Retina (tissue), 1 donor: Measurements from ENCODE around the gene BCL2L15.

Experiments
- DNase-seq: peaks from one replicate; pipeline ENCODE4 v3.0.0-alpha.2; 2016

The BCL2L15 gene

GRCh38 chr1:113904674-113905434 is 17.5 kb upstream of the BCL2L15 start, which contains the start of the genes AP4B1 and DCLRE1B:
AP4B1 (minus strand) TSS chr1:113904799; CDS start chr1:113904717, 82 bp downstream.
DCLRE1B (plus strand) TSS chr1:113905326; CDS start chr1:113905587, 261 bp downstream.
- DNase-seq: peak; percentile 98

- DNase-seq: no peak
Observed at GRCh38 chr1:113904293-113904673, 16.9 kb upstream of the BCL2L15 start.

DNA sequence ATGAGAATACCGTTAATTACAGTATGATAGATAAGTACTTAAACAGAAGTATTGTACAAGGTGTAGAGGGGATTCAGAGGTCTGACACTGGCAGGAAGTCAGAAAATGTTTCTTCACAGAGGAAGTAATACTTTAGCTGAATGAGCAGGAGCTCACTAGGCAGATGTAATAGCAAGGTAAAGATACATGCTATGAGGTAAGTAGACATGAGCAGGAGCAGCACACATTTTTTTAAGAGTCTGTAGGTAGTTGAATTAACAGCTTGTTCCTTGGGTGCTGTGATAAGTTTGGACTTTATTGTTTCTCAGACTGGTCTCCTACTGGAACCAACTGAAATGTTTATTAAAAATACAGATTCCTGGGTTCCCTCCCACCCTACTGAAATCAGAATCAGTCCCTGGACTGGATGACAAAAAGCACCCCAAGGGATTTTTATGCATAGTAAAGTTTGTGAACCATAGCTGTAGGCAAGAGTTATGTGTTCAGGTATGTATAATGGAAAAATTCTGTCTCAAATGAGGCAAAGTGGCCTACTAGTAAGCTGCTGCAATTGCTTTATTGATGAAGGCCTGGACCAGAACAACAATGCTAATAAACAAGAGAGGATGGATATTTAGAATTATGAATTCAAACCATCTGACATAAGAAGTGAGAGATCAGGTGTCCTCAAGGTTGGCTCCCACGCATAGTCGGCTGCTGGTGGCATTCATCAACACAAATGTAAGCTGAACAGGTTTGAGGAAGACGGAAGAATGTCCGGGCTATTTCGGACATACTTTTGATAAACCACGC is 16.3 kb upstream of the BCL2L15 start:
- peak; percentile 3 for DNase-seq

DNA sequence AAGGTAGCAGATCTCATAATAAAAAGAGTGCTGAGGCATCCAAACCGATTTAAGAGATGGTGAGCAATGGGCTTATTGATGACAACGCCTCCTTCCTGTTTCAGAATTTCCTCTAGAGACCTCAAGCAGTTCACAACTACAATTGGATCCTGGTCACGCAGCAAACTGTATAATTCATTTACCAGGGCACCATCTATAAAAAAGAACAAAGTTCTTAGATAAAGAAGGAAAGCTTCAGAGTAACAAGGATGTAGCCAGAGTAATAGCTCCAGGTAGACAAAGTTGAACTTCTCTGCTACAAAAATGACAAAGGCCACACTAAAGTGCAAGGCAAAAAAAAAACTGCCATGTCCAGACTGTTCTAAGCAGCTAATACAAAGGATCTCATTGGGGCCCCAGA is 13.8 kb upstream of the BCL2L15 start:
- no peak for DNase-seq

DNA sequence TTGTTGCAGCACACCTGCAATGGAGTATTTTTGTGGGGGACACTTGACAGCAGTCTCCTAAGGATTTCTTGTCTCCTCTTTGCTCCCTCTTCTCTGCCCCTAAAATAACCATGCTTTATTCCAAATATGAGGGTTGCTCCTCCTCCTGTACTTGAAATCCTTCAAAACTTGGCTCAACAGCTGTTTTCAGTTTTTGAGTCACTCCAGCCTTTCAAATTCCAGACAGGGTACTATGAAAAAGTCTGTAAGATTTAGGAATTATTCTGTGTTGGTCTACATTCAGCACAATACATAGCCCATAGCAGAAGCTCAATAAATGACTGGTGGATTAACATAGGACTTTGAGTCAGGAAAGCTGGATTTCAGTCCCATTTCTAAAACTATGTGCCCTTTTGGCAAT is 11.7 kb upstream of the BCL2L15 start:
- no peak for DNase-seq

GRCh38 chr1:113898241-113898814 is 10.9 kb upstream of the BCL2L15 start:
- DNase-seq: no peak

DNA sequence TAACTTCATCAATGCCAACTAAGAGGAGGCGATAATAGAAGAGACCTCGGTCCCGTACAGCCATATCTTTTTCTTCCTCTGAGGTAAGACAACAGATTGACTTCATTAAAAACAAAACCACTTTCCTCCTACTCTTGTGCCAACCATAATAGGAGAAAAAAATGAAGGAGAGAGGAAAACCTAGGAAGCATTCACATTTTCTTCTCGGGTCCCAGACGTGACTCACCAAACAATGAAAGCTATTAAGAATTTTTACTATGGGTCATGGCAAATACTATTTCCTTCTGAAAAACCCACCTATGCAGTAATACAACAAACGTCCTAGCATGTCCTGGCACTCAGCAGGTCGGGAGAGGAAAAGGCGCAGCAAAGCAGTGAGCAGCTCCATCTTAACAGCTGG is 8.6 kb upstream of the BCL2L15 start:
- DNase-seq: no peak

- no peak for DNase-seq
Observed at GRCh38 chr1:113895098-113895497, 7.7 kb upstream of the BCL2L15 start.

- DNase-seq: no peak
Observed at GRCh38 chr1:113893267-113893666, 5.9 kb upstream of the BCL2L15 start.

DNA sequence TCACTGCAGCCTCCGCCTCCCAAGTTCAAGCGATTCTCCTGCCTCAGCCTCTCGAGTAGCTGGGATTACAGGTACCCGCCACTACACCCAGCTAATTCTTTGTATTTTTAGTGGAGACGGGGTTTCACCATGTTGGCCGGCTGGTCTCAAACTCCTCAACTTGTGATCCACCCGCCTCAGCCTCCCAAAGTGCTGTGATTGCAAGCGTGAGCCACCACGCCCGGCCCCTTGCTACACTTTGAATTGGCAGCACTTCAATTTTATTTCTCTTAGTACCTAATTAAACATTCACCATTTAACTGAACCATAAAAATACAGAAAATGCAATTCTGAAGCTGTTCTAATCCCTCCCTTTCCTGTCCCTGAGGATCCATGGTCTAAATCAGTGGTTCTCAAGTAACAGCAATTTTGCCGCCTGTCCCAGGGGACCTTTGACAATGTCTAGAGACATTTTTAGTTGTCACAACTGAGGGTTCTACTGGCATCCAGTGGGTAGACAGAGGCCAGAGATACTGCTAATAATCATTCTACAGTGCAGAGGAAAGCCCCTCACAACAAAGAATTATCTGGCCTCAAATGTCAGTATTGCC is 4.3 kb upstream of the BCL2L15 start:
- DNase-seq: no peak

GRCh38 chr1:113890816-113891215 is 3.4 kb upstream of the BCL2L15 start:
- no peak for DNase-seq

DNA sequence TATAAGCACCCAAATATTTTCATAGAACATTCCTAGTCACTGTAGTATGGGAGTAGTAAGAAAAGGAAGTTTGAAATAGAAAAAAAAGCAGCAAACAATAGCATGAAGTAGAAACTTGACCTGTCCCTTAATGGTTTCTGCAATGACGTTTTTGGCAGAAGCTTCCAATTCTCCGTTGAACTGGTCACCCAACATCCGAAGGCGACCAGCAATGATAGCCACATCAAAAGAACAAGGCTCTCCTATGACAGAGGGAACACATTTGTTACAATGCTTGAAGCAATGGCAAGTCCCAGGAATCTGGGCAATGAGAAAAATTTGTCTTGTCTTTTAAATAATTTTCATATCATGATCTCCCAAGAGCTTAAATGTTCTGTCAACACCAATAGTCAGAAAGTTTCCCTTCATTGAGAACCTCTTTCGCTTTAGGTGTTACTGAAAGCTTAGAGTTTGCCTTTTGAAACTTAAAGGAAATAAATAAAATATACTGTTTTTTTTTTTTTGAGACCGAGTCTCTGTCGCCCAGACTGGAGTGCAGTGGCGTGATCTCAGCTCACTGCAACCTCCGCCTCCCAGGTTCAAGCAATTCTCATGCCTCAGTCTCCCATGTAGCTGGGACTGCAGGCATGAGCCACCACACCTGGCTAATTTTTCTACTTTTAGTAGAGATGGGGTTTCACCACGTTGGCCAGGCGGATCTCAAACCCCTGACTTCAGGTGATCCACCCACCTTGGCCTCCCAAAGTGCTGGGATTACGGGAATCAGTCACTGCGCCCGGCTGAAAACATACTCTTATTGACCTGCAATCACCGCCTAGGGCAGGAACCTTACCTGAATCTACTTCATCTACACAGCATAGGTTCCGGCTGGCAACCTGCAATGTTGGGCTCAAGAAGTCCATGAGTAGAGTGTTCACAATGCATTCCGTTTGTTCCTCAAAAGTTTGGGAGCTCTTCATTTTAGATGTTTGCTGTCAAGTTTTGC is 672 bp downstream of the BCL2L15 start:
- no peak for DNase-seq

- no peak for DNase-seq
Observed at GRCh38 chr1:113881661-113882060, 5.7 kb downstream of the BCL2L15 start.

GRCh38 chr1:113879739-113880038 is 7.7 kb downstream of the BCL2L15 start:
- DNase-seq: no peak

- no peak for DNase-seq
Observed at GRCh38 chr1:113876176-113876575, 11.2 kb downstream of the BCL2L15 start.

- DNase-seq: no peak
Observed at GRCh38 chr1:113875714-113876113, 11.7 kb downstream of the BCL2L15 start.

- DNase-seq: no peak
Observed at GRCh38 chr1:113874012-113874879, 13.1 kb downstream of the BCL2L15 start.

DNA sequence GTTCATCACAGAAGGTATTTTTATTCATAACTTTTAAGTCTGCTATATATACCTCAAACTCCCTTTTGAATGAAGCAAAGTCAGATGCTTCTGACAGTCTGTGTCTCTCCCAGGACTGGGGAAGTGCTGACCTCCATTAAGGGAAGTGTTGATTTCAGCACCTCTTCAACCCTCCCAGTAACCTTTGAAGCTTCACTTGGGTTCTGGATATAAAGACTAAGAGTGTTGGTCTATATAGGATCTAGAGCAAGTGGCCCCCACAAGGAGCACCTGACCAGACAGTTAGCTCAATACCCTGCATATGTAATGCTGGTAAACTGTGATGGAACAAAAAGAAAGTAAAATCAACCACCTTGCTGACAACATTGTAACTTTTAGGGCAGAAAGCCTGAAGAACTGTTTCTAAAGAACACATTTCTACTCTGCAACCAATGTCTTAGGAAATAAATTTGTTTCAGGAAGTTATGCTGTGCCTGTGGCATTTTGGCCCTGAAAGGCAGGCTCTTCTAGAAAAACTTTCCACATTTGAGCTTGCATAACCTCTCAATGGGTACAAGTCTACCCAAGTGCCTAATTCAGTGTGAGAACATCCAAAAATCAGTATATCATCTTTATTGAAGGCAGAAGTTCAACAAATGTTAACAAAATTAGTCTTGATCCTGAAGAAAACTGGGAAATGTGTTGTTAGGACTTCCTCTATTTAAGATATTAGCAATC is 15.0 kb downstream of the BCL2L15 start:
- DNase-seq: no peak

DNA sequence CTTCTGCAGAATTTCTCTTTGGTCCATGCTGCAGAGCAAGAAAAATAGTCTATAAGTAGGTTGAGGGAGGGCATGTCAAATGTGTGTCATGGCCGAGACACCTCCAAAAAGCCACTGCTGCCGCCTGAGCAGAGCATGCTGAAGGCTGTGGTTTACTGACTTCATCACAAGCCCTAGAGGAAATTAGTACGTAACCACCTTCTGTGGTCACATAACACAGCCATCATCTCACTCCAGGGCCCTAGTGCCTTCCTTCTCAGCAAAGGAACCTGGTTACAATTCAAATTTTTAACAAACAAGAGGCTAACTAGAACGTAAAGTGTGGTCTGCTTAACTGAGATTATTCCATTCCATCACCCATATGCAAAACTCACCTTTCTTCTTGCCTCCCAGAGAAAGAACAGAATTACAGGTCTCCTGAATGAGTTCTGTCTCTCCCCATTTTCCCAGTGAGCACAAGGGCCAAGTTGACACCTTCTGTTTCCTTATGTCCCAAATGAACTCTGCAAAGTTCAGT is 15.7 kb downstream of the BCL2L15 start, which contains the start of gene PTPN22:
TSS of gene PTPN22 (minus strand) at position 116 of the 517 bp plus-strand sequence.
- no peak for DNase-seq

DNA sequence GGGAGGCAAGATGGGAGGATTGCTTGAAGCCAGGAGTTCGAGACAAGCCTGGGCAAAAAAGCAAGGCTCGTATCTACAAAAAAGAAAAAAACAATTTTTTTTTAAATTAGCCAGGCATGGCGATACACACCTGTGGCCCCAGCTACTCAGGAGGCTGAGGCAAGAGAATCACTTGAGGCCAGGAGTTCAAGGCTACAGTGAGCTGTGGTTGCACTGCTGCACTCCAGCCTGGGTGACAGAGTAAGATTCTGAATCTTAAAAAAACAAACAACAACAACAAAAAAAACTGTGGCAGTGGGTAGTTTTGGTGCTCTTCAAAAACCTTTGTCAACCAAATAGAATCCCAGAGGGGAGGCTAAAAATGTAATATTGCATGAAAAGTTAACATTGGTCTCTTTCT is 16.6 kb downstream of the BCL2L15 start:
- no peak for DNase-seq
